ENCODE measurements around the gene F5.

GRCh38 chr1:169615803-169616202 lies 29.5 kb upstream of the F5 start:
- TF ChIP-seq CTCF (conservative IDR thresholded peaks at IDR 0.05; ENCODE audit: low read depth, low read length) = no peak
- TF ChIP-seq EZH2 (IDR thresholded peaks at IDR 0.05; ENCODE audit: borderline replicate concordance, low read depth, low read length, poor library complexity, severe bottlenecking) = no peak

Measured in A673 (cell line).